Sigmoid colon (tissue), 3 donors: ENCODE data around the gene VPS18.

Experiments used
- CTCF ChIP-seq, 4 experiments: fragments of 450-650 bp in 3 of 4; fragments of 200-600 bp in 1 of 4; IDR thresholded peaks; one replicate each; pipeline ENCODE4 v1.5.1; 2016 to 2019; ENCODE audit warnings: antibody characterized with exemption in 4 of 4, mild to moderate bottlenecking in 3 of 4, moderate library complexity in 2 of 4
- POLR2A ChIP-seq, 2 donors: fragments of 450-650 bp; IDR thresholded peaks; one replicate each; pipeline ENCODE4 v1.6.1; 2016; ENCODE audit warnings: antibody characterized with exemption in 2 of 2, mild to moderate bottlenecking in 2 of 2, moderate library complexity in 2 of 2

GRCh38 chr15:40926659-40927494 lies 32.6 kb downstream of the VPS18 start:
- TF ChIP-seq CTCF (IDR thresholded peaks at IDR 0.05) (no peak), POLR2A (IDR thresholded peaks at IDR 0.05) (no peak)
